ENCODE data around the gene SCGB3A2. TPM values are rescaled to one million over a fixed set of nuclear protein-coding genes. Genes with fewer than 3 reads are reported as not detected.

Gene SCGB3A2
- total RNA-seq, 4 donors from 2014 or later, result not detected

- DNase-seq (ENCODE audit: low spot score in 2 of 2), result no peak
- TF ChIP-seq CTCF (IDR thresholded peaks at IDR 0.05), result no peak
- TF ChIP-seq POLR2A (IDR thresholded peaks at IDR 0.05), result no peak
- 62 to 67% methylated on average over 3 of the region's 3 CpGs for whole genome bisulfite sequencing, 2 donors
- intact Hi-C loops (cut with DNase I; ENCODE audit: low total_unique reads), result no loop called here
- no peak overlapping the region for H3K4me3 ChIP-seq (ENCODE audit: low read depth, poor library complexity, severe bottlenecking)
These were observed 49.4 kb downstream of the SCGB3A2 start for GRCh38 chr5:147927901-147928300.

GRCh38 chr5:147930769-147931168, 52.3 kb downstream of the SCGB3A2 start:
- no peak for TF ChIP-seq CTCF (IDR thresholded peaks at IDR 0.05)
- no peak for TF ChIP-seq POLR2A (IDR thresholded peaks at IDR 0.05)
- 72 to 79% methylated on average over 2 of the region's 2 CpGs for WGBS, 2 donors
- H3K4me3 ChIP-seq (ENCODE audit: low read depth, poor library complexity, severe bottlenecking), result no peak overlapping the region
- intact Hi-C loops (cut with DNase I; ENCODE audit: low total_unique reads), result loop anchor here (10.0 kb wide), 1 partner anchor 46 kb away; no protein-coding TSS in a partner anchor
- DNase-seq (ENCODE audit: low spot score in 2 of 2), result no peak

Other genes starting within 250 kb of the SCGB3A2 start
- gene JAKMIP2, start 96.0 kb upstream of the SCGB3A2 start, total RNA-seq, result under 1 TPM in 3 of 4 donors, not detected in 1; 0.23 to 0.34 (median 0.23) TPM
- 10 to 100 TPM in 1 of 4 donors, 1 to 10 TPM in 2, not detected in 1; 1.2 to 52.2 (median 1.5) TPM for gene SPINK1, start 47.0 kb upstream of the SCGB3A2 start, total RNA-seq
- gene C5orf46, start 27.8 kb downstream of the SCGB3A2 start, total RNA-seq, result 100 to 1,000 TPM in 2 of 4 donors, 10 to 100 TPM in 2; 45.6 to 201 (median 139) TPM
- gene SPINK5, start 185.3 kb downstream of the SCGB3A2 start, total RNA-seq, result 100 to 1,000 TPM; 307 to 664 (median 393) TPM